Measurements from ENCODE around the gene USP21.

- no peak for TF ChIP-seq TAF1 (IDR thresholded peaks at IDR 0.05; ENCODE audit: borderline replicate concordance, insufficient read depth, low read length)
- no peak for TF ChIP-seq REST (IDR thresholded peaks at IDR 0.05; ENCODE audit: insufficient read depth in 1 of 2, low read depth in 2 of 2, low read length in 2 of 2)
- no peak for TF ChIP-seq POLR2AphosphoS5 (IDR thresholded peaks at IDR 0.05; ENCODE audit: low read depth, low read length)
- TF ChIP-seq SIN3A (IDR thresholded peaks at IDR 0.05; ENCODE audit: borderline replicate concordance, insufficient read depth, low read length), result no peak
These were observed 33.5 kb downstream of the USP21 start for GRCh38 chr1:161192476-161193465.

All from PFSK-1 (cell line).